ENCODE data around the gene RECQL5.

The RECQL5 gene

GRCh38 chr17:75685499-75685898 is 18.5 kb upstream of the RECQL5 start:
- no peak for DNase-seq

GRCh38 chr17:75684924-75685323 is 18.0 kb upstream of the RECQL5 start:
- DNase-seq: no peak

GRCh38 chr17:75684249-75684648 is 17.3 kb upstream of the RECQL5 start:
- DNase-seq: no peak

GRCh38 chr17:75683583-75683982 is 16.6 kb upstream of the RECQL5 start:
- no peak for DNase-seq

GRCh38 chr17:75681289-75681688 is 14.3 kb upstream of the RECQL5 start:
- no peak for DNase-seq

GRCh38 chr17:75680431-75680830 is 13.5 kb upstream of the RECQL5 start:
- no peak for DNase-seq

- no peak for DNase-seq
These were observed 12.8 kb upstream of the RECQL5 start for GRCh38 chr17:75679706-75680211.

- DNase-seq: no peak
These were observed 9.5 kb upstream of the RECQL5 start for GRCh38 chr17:75676461-75676860.

- no peak for DNase-seq
These were observed 6.5 kb upstream of the RECQL5 start for GRCh38 chr17:75673487-75673886.

- DNase-seq: no peak
These were observed 5.1 kb upstream of the RECQL5 start for GRCh38 chr17:75672011-75672410.

GRCh38 chr17:75670868-75671267 is 3.9 kb upstream of the RECQL5 start:
- DNase-seq: no peak

- DNase-seq: no peak
These were observed 1.5 kb upstream of the RECQL5 start for GRCh38 chr17:75668489-75668888.

- DNase-seq: no peak
These were observed 871 bp upstream of the RECQL5 start for GRCh38 chr17:75667825-75668224.

- DNase-seq: no peak
These were observed 973 bp downstream of the RECQL5 start for GRCh38 chr17:75665981-75666380.

- peak in 1 of 2 experiments; percentile 12 for DNase-seq
These were observed 2.8 kb downstream of the RECQL5 start for GRCh38 chr17:75664099-75664549.

- DNase-seq: no peak
These were observed 4.4 kb downstream of the RECQL5 start for GRCh38 chr17:75662511-75662910.

GRCh38 chr17:75661531-75661930 is 5.4 kb downstream of the RECQL5 start:
- no peak for DNase-seq

GRCh38 chr17:75658237-75658636 is 8.7 kb downstream of the RECQL5 start:
- no peak for DNase-seq

- no peak for DNase-seq
These were observed 12.8 kb downstream of the RECQL5 start for GRCh38 chr17:75654176-75654575.

GRCh38 chr17:75652934-75653549 is 13.9 kb downstream of the RECQL5 start:
- DNase-seq: peak in 1 of 2 experiments; percentile 11

- DNase-seq: no peak
These were observed 14.6 kb downstream of the RECQL5 start for GRCh38 chr17:75652341-75652740.

GRCh38 chr17:75650874-75651273 is 16.1 kb downstream of the RECQL5 start:
- no peak for DNase-seq

- DNase-seq: no peak
These were observed 17.3 kb downstream of the RECQL5 start for GRCh38 chr17:75649687-75650086.

- DNase-seq: no peak
These were observed 19.0 kb downstream of the RECQL5 start for GRCh38 chr17:75647921-75648320.

GRCh38 chr17:75647061-75647460 is 19.9 kb downstream of the RECQL5 start:
- no peak for DNase-seq

All from AML-193 (cell line).